GM21526 (cell line): ENCODE data around the gene POU2F1.
A peak's percentile ranks its signal among the peaks of the same experiment; 100 is the strongest.
"Not testable (repeated sequence)": the region's sequence is repeated elsewhere in the genome, so short reads cannot be mapped to it uniquely, and the experiment has no call there.

ENCODE experiments used
- ATAC-seq: cut with Tn5 transposase; IDR thresholded peaks from one replicate; pipeline ENCODE4 v1.9.1; 2021; ENCODE audit warnings: moderate library complexity; ENCODE audit not compliant: unreplicated experiment, low FRiP score

POU2F1 gene

DNA sequence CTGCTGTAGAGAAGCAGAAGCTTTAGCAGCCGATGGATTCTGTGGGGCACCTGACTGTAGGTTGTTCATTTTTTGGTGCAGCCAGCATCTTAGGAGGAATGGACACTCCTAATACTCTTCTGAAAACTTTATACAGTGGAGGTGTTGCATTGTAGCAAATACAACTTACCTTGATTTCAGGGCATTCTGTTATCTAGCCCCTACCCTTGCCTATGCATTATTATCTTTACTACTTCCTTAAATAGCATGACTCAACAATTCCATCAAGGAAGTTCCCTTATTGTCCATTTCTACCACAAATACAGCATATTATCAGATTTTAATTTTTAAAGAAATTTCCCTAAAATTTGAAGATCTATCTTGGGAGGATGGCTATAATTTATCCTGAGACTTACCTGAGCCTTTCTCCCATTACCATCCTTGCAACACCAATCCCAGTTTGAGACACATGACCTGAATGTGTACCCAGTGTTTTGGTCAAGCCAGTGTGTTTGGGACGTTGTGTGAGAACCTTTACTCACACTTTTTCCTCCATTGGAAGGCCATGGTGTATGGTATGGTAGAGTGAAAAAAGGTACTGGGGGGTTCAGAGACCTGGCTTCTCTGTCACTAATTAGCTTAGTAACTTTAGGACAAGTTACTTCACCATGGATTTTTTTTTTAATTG lies 9.2 kb downstream of the POU2F1 start:
- ATAC-seq, result no peak

DNA sequence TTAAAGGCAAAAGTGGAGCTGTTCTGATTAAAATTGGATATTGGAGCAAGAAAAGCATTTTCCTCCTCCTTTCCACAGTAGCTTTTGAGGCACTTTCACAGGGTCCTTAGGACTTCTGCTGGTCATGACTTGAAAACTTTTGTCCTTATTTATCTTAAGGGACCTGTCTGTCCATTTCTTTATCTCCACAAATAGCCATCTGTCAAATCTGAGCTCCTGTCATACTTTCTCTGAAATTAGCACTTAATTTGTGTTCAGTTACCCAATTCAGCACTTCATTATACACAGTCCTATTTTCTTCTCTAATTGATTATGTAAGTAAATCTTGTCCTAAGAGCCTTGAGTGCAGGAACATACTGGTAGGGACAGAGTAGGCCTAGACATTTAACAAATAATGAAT lies 9.8 kb downstream of the POU2F1 start:
- ATAC-seq, result no peak

DNA sequence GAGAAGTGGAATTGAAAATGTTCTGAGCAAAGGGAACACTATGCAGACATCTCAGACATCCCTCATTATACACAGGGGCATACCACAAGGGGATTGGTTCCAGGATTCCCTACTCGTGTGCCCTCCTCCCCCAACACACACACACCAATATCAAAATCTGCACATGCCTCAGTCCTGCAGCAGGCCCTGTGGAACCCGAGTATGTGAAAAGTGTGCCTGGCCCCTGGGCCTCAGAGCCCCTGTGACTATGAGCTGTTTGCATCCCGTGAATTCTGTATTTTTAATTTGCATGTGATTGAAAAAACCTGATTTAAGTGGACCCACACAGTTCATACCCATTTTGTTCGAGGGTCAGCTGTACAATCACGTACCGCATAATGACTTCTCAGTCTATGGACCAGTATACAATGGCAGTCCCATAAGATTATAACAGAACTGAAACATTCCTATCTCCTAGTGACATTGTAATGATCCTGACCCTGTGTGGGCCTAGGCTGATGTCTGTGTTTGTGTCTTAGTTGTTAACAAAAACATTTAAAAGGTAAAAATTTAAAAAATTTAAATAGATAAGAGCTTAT lies 11.3 kb downstream of the POU2F1 start:
- no peak for ATAC-seq

DNA sequence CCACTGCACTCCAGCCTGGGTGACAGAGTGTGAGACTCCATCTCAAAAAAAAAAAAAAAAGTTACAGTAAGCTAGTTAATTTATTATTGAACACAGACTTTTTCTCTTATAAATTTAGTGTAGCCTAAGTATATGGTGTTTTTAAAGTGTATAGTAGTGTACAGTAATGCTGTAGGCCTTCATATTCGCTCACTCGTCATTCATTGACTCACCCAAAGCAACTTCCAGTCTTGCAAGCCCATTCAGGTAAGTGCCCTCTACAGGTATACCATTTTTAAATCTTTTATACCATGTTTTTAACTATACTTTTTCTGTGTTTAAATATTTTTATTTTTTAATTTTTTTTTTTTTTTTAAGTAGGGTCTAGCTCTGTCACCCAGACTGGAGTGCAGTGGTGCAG lies 12.1 kb downstream of the POU2F1 start:
- no peak for ATAC-seq

DNA sequence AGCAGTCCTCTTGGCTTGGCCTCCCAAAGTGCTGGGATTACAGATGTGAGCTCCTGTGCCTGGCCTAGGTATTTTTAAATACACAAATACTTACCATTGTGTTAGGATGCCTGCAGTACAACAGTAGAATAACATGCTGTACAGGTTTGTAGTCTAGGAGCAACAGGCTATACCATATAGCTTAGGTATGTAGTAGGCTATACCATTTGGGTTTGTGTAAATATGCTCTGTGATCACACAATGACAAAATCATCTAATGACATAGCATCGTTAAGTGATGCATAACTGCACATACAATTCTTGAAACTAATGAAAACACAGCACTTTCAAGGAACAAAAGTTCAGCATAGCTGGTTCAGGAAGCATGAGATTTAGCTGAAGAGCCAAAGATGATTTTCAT lies 12.7 kb downstream of the POU2F1 start:
- no peak for ATAC-seq

DNA sequence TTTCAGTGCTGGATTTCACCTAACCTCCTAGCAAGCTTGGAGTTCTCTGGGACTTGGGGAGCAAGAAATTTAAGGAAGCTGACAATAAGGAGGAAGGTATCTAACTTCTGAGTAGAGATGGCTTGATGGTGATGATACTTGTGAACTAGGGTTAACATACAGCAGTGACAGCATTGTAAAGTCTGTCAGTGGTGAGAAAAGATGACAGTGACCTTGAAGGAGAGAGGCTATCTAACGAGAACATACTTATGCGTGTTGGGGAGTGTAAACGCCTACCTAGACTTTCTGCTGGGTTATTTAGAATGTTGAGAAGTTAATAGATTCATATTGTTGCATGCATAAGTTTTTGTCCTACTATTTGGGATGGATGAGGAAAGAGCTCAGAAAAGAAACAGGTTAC lies 16.3 kb downstream of the POU2F1 start:
- no peak for ATAC-seq

DNA sequence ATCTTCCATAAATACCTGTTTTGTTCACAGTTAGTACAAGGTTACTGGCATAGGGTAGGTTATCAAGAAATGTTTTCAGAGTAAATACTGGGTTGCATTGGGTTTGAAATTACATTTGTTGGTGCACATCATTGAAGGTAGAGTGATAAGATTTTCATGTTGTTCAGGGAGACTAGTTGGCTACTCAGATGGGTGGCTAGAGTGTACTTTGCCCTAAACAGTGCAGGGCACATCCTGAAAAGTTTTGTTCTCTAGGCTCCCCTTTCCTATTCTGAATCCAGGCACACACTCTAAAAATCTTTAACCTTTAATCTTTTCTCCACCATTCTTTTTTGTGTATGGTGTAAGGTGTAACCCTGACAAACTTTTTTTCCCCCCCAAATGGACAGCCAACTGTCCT lies 18.0 kb downstream of the POU2F1 start:
- no peak for ATAC-seq

DNA sequence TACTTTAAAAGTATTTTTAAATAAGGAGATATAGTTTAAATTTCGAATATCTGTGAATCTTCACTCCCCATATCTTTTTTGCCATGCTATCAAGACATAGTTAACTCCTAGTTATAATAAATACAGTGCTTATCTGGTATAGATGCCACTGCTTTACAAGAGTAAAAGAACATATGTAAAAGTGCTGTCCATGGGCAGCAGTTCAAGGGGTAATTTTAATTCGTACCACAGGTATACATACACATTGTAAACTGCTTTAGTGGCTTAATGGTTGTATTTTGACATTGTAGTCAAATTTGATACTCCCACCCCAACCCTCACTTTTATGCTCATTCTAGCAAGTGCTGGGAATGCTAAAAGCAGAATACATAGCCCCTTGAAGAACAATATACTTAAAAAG lies 18.6 kb downstream of the POU2F1 start:
- no peak for ATAC-seq

DNA sequence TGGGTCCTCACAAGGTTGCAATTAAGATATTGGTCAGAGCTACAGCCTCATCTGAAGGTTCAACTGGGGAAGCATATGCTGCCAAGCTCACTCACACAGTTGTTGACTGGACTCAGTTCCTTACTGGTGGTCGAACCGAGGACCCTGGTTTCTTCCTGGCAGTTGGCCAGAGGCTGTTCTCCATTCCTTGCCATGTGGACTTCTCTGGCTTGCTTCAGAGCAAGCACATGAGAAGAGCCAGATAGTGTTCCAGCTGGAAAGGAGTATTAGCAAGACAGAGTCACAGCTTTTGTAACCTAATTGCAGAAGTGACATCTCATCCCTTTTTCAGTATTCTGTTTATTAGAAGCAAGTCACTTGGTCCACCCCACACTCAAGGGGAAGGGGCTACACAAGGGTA lies 23.6 kb downstream of the POU2F1 start:
- ATAC-seq, result no peak

DNA sequence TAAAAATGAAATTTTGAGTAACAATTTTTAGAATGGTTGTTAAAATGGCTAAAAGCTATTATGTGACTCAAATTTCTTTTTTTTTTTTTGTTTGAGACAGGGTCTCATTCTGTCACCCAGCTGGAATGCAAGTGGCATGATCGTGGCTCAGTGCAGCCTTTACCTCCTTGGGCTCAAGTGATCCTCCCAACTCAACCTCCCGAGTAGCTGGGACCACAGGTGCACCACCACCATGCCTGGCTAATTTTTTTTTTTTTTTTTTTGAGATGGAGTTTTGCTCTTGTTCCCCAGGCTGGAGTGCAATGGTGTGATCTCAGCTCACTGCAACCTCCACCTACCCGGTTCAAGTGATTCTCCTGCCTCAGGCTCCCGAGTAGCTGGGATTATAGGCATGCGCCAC lies 24.5 kb downstream of the POU2F1 start:
- ATAC-seq, result not testable (repeated sequence)

DNA sequence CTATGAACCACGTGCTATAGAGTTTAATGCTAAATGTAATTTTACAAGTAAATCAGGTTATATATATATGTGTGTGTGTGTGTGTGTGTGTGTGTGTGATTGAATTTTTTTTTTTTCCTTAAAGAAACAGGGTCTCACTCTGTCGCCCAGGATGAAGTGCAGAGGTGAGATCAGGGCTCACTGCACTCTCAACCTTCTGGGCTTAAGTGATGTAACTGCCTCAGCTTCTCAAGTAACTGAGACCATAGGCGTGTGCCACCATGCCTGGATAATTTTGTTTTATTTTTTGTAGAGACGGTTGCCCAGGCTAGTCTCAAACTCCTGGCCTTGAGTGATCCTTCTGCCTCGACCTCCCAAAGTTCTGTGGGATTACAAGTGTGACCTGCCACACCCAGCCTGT lies 26.3 kb downstream of the POU2F1 start:
- ATAC-seq, result no peak

DNA sequence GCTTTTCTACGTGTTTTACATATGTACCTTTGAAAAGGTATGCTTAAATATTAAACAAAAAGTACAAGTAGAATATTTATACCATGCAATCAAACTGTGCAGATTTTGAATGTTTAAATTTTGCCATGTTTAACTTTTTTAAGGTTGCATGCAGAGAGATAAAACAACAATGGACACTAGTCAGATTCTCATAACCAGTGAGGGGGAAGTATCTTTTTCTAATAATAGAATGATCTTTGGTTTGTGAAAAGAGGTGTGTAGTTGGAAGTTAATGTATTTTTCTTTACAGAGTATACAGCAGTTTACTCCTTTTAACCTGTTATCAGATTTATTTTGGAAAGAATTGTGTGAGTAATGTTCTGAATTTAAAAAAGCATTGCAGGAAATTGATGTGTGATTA lies 27.1 kb downstream of the POU2F1 start:
- no peak for ATAC-seq

DNA sequence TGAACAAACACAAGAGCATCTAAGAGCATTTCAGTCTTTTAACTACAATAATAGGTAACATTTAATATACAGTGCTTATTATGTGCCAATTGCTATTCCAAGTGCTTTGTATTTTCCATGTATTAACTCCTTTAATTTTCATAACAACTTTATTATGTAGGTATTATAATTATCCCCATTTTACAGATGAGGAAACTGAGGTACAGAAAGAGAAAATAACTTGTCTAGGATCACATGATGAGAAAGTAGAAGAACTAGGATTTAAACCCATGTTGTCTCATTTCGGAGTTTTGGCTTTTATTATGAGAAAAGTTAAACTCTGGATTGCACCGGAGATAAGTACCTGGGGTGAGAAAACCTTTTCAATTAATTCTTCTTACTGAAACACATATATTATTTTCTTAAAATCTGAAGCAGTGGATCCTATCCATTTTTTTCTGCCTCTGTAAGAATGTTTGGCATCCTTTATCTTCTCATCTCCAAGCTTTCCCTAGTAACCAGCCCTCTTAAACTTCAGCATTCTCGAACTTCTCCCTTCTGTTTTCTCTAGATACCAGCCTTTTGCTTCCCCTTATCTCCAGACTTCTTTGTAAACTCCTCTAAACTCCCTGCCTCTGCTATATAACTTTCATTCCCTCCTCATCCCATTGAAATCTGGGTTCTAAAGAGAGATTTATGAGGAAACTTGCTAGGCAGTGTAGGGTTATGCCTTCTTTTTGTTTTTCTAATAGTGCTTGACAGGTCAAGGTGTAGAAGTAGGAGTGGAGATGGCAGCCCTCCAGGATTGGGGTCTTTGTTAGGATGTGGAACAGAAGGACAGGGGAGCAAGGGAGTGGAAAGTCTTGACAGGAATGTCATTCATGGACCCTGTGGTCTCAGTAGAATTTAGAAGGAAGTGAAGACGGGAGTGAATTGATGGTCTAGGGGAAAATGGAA lies 28.3 kb downstream of the POU2F1 start:
- no peak for ATAC-seq

DNA sequence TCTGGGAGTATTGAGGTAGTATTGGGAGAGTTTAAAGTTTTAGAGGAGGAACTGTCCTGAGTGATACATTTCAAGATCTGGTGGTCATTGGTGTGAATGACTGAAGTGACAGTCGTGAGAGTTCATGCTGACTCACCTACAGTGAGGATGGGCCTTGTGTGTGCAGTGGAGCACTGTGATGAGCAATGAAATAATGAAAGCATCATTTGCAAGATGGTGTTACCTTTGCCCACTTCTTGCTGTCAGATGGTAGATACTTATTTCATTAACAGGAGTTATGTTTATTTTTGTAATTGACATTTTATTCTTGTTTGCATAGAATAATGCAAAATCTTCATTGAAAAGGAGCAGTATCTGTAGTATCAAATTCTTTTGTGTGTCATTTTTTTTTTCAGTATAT lies 29.0 kb downstream of the POU2F1 start:
- ATAC-seq, result no peak

DNA sequence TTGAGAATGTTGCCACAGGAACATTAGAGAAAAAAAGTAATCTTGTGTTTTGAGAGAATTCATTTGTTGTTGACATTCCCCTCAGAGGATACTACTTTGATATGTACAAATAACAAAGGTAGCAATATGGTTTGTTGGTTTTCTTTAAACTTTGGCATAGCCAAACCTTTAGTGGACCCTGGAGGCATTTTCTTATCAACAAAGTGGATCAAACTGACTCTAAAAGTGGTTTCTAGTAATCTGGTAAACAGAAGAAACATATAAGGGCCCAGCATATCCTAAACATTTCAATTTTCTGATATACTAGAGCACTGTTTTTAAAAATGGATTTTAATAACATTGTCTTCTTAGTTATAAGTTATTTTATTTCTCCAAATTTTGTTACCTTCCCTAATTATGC lies 29.8 kb downstream of the POU2F1 start:
- no peak for ATAC-seq

DNA sequence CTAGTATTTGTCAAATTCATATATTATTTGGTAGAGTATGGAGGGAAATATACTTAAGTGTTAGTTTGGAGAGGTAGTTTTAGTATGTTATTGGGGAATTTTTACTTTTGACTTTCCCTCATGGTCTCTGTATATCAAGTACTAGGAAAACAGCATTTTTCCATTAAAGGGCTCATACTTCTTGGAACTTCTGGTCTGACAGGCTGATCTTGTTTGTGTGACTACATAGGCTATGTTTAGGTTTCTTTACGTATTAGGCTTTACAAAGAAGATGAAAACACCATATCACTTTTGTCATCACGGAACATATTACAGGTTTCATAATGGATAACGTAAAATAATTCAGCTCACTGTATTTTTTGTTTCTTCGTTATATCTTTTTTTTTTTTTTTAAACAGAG lies 30.8 kb downstream of the POU2F1 start:
- no peak for ATAC-seq

DNA sequence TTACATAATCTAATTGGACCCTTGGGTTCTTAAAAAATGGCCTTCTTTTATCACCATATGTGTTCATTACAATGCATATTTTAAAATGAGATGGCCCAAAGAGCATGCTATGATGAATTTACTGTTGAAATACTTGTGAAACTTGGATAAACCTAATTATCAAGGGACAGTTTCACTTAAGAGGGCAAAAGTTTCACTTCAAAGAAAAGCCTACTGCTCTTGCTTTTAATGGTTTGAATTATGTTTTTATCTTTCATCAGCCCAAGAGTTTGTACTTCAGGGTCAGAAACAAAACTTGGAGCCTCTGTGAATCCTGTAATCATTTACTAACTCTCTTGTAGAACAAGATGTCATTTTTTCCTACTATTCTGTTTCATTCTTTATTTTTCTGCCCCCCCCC lies 32.3 kb downstream of the POU2F1 start:
- no peak for ATAC-seq

DNA sequence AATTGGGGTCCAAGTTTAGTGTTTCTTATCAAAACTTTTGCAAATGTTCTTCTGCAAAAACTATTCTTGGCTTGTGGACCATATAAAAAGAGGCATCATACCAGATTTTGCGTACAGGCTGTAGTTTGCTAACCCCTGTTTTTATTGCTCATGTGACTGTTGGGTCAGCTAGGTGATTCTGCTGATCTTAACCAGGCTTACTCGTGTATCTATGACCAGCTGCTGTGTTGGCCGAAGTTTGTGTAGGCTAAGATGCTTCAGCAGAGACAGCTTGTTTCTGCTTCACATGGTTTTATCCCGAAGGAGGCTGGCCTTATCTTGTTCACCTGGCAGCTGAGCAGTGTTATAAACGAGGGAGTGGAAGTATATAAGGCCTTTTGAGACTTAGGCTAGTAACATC lies 38.2 kb downstream of the POU2F1 start:
- no peak for ATAC-seq

DNA sequence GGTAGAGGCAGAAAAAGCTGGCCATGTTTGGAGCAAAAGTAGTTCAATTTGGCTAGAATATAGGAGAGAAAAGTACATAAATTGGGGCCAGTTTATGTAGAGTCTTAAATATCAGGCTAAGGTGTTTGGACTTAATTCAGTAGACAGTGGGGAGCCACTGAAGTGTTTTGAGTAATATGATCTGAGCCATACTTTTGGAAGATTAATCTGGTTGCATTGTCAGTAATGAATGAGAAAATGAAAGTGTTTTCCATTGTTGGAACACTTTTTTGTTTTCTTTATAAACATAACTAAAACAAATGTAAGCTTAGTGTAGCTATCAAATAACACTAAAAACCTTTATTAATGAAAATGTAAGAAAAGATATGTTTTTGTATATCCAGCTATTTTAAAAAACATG lies 42.1 kb downstream of the POU2F1 start:
- ATAC-seq, result no peak

DNA sequence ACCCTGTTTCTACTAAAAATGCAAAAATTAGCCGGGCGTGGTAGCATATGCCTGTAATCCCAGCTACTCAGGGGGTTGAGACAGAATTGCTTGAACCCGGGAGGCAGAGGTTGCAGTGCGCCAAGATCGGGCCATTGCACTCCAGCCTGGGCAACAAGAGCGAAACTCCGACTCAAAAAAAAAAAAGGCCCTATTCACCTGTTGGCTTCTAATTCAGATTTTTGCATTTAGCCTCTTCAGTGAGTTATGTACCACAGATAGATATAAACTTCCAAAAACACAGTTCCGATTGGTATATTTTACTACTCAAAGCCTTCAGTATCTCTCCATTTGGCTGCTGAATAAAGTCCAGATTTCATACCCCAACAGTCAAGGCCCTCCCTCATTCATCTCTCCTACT lies 42.7 kb downstream of the POU2F1 start:
- ATAC-seq, result no peak

DNA sequence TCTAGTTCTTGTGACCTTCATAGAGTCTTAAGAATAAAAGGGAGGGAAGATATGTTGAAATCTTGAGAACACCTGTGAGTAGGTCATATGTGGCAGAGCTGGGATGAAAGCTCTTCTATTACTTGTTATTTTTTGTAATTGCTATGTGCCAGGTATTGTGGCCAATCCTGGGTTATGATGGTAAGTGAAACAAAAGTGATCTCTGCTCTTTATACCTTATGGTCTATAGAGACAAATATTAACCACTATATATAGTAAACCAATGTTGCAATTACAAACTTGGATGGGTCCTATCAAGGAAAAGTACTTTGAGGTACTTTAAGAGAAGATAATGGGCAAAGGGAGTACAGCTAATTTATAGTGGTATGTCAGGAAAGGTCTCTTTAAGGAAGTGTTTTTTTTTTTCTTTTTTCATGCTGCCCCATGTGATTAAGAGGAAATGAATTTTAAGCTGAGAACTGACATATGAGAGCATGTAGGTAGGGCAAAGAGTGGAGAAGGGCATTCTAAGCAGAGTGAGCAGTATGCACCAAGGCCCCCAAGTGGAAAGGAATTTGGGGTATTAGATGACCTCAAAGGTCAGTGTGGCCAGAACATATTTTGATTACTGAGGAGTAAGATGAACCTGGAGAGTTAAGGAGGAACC lies 43.3 kb downstream of the POU2F1 start:
- peak; percentile 46 for ATAC-seq
